Activated CD4-positive, alpha-beta T cell treated with anti-CD3 and anti-CD28 coated beads, Interleukin-2, amount 50 U/mL, for 24 hours (primary cell): ENCODE results near the gene JAML.
A peak's percentile ranks its signal among the peaks of the same experiment; 100 is the strongest.

ENCODE experiments used
- DNase-seq, 2 donors: peaks; one replicate each; pipeline ENCODE4 v3.0.0-alpha.2; 2020; ENCODE audit warnings: low read depth in 1 of 2, low spot score in 1 of 2

The JAML gene

DNA sequence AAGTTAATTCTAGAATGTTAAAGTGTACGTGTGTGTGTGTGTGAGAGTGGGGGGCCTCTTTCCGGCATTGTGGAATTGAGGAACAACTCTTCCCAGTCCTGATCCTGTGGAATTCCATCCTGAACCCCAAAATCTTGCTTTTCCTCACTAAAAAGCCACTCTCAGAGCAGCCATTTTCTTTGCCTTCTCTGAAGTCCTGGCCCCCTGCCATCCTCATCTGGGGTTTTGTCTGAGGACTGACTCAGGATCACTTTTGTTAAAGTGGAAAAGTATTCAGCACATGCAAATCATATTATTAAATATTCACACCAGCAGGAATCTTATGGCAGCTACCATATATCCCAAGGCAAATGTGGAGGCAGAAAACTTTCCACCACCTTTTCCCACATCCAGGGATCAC lies 76.0 kb downstream of the JAML start:
- no peak for DNase-seq

- DNase-seq: no peak
Observed at GRCh38 chr11:118148240-118148639, 76.6 kb downstream of the JAML start.

- DNase-seq: no peak
Observed at GRCh38 chr11:118147502-118147901, 77.3 kb downstream of the JAML start.

DNA sequence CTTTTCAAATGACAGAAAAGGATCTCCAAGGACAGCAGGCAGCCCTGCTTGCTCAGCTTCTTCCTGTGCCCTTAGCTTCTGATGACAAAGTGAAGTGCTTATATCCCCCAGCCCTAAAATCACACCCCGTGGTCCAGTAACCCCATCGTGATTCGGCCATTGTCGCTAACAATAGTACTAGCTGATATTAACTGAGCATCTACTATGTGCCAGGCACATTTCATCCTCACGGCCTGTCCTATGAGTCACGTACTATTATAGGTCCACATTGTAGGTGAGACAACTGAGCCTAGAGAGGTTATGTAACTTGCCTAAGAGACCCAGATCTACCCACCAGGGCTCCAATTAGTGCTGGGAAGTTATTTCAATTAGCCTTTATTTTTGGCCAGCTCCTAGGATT lies 78.3 kb downstream of the JAML start:
- no peak for DNase-seq

- DNase-seq: peak; percentile 80 to 83
Observed at GRCh38 chr11:118145285-118146227, 79.3 kb downstream of the JAML start.

DNA sequence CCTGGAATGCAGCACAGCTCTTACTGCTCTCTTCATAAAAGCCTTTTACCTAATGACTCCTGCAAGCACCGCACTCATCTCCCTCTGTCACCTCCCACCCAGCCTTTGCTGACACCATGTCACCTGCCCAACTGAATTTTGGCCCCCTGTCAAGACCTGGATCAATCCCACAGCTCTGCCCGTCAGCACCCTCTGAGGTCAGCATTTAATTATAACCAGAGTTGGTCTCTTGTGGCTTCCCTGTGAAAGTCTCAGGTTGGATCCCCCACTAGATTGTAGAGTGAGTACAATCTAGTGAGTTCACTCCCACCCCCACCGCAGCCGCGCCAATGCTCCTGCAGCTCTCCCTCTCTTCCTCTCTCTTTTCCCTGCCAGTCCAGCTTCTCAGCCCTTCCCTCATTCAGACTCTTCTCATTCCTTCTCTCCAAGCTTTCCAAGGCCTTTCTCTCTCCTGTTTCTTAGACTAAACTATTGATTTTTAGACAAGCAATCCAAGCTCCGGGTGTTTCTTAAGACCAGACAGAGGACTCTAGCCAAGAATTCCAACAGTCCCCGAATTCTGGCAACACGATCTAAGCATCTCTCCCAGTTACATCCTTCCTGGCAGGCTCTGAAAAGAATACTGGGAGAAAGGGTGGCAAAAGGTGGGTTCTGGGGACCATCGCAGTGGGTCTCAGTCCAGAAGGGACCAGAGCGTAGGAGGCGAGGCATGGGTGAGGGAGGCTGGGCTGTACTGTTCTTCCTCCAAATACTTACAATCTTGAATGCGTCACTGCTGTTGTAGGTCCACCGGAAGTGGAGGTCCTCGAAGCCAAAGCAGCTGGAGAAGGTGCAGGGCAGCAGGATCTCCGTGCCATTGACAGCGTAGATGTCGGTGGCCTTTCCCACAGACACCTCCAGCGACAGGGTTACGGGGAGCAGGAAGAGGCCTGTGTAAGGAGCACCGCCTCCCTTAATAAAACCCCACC lies 80.2 kb downstream of the JAML start:
- DNase-seq: no peak
